Measurements from ENCODE around the gene ZCCHC10. TPM values are rescaled to one million over a fixed set of nuclear protein-coding genes. Genes with fewer than 3 reads are reported as not detected.

The ZCCHC10 gene
- total and polyA plus RNA-seq, 9 of the 15 experiments (the other 6 are each of a cell fraction or from before 2014, with no cell fraction given), result 11.9 to 146 (median 51.8) TPM

DNA sequence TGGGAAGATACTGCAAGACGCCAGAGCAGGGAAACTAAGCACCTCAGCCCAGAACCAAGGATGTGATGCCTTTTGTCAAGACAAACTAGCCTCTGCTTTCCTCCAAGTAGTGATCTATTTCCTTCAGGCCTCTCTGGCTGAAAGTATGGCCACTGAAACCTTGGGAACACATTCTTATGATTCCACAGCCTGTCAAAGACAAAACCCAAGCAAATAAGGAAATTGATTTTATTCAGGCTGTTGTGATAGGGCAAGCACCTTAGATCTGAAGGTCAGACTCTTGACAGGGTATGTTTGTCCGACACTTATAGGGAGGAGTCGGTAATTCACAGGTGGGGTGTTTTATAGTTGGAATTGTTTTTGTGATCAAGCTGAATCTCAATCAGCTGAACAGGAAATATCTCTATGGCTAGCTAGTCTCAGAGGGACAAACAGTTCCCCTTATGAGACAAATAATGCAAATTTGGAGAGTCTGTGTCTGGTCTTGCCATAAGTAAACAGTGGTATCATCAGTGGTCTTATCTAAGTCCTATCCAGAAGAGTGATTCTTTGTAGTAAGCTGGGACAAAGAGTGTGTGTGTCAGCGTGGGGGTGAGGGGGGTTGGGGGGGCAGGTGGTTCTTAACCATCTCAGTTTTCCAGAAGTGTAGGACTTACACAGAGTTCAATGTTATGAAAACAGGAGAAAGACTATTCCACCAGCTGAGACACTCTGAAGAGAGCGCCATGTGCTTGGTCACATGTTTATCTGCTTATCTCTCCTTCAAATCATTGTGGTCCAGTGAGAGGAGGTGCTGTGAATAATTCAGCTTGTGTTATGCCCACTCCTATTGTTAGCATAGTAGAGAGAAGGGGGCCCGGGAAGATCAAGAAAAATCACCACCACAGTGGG lies 6.7 kb upstream of the ZCCHC10 start (continued):
- TF ChIP-seq, protein P1, sequence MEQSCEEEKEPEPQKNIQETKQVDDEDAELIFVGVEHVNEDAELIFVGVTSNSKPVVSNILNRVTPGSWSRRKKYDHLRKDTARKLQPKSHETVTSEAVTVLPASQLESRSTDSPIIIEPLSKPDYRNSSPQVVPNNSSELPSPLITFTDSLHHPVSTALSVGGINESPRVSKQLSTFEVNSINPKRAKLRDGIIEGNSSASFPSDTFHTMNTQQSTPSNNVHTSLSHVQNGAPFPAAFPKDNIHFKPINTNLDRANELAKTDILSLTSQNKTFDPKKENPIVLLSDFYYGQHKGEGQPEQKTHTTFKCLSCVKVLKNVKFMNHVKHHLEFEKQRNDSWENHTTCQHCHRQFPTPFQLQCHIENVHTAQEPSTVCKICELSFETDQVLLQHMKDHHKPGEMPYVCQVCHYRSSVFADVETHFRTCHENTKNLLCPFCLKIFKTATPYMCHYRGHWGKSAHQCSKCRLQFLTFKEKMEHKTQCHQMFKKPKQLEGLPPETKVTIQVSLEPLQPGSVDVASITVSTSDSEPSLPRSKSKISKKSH (CRISPR knock-in tag; IDR thresholded peaks at IDR 0.05), result no peak
- no peak for TF ChIP-seq HCFC1 (IDR thresholded peaks at IDR 0.05; ENCODE audit: low read depth, low read length)
- TF ChIP-seq, protein P2, sequence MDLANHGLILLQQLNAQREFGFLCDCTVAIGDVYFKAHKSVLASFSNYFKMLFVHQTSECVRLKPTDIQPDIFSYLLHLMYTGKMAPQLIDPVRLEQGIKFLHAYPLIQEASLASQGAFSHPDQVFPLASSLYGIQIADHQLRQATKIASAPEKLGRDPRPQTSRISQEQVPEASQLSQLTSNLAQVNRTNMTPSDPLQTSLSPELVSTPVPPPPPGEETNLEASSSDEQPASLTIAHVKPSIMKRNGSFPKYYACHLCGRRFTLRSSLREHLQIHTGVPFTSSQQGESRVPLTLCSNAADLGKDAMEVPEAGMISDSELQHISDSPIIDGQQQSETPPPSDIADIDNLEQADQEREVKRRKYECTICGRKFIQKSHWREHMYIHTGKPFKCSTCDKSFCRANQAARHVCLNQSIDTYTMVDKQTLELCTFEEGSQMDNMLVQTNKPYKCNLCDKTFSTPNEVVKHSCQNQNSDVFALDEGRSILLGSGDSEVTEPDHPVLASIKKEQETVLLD (IDR thresholded peaks at IDR 0.05), result no peak
- TF ChIP-seq, protein P3, sequence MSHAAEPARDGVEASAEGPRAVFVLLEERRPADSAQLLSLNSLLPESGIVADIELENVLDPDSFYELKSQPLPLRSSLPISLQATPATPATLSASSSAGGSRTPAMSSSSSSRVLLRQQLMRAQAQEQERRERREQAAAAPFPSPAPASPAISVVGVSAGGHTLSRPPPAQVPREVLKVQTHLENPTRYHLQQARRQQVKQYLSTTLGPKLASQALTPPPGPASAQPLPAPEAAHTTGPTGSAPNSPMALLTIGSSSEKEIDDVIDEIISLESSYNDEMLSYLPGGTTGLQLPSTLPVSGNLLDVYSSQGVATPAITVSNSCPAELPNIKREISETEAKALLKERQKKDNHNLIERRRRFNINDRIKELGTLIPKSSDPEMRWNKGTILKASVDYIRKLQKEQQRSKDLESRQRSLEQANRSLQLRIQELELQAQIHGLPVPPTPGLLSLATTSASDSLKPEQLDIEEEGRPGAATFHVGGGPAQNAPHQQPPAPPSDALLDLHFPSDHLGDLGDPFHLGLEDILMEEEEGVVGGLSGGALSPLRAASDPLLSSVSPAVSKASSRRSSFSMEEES (CRISPR knock-in tag; IDR thresholded peaks at IDR 0.05), result peak; percentile 46
- TF ChIP-seq, protein P4, sequence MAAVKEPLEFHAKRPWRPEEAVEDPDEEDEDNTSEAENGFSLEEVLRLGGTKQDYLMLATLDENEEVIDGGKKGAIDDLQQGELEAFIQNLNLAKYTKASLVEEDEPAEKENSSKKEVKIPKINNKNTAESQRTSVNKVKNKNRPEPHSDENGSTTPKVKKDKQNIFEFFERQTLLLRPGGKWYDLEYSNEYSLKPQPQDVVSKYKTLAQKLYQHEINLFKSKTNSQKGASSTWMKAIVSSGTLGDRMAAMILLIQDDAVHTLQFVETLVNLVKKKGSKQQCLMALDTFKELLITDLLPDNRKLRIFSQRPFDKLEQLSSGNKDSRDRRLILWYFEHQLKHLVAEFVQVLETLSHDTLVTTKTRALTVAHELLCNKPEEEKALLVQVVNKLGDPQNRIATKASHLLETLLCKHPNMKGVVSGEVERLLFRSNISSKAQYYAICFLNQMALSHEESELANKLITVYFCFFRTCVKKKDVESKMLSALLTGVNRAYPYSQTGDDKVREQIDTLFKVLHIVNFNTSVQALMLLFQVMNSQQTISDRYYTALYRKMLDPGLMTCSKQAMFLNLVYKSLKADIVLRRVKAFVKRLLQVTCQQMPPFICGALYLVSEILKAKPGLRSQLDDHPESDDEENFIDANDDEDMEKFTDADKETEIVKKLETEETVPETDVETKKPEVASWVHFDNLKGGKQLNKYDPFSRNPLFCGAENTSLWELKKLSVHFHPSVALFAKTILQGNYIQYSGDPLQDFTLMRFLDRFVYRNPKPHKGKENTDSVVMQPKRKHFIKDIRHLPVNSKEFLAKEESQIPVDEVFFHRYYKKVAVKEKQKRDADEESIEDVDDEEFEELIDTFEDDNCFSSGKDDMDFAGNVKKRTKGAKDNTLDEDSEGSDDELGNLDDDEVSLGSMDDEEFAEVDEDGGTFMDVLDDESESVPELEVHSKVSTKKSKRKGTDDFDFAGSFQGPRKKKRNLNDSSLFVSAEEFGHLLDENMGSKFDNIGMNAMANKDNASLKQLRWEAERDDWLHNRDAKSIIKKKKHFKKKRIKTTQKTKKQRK (IDR thresholded peaks at IDR 0.05; ENCODE audit: borderline replicate concordance, low read depth, low read length), result no peak
- peak; percentile 25 for TF ChIP-seq DACH1 (IDR thresholded peaks at IDR 0.05; ENCODE audit: partially characterized antibody)
- no peak for TF ChIP-seq NFIX (CRISPR knock-in tag; IDR thresholded peaks at IDR 0.05; ENCODE audit: low read depth)
- TF ChIP-seq ELF1 (tag; IDR thresholded peaks at IDR 0.05), result no peak
- TF ChIP-seq SAFB (IDR thresholded peaks at IDR 0.05; ENCODE audit: borderline replicate concordance, low read depth, low read length), result no peak
- no peak for TF ChIP-seq ZFPM2 (CRISPR knock-in tag; IDR thresholded peaks at IDR 0.05)
- TF ChIP-seq ZNF668 (CRISPR knock-in tag; IDR thresholded peaks at IDR 0.05), result 0 out of 2 replicates have a peak, but pooled peaks have one; percentile 9
- TF ChIP-seq, protein P5, sequence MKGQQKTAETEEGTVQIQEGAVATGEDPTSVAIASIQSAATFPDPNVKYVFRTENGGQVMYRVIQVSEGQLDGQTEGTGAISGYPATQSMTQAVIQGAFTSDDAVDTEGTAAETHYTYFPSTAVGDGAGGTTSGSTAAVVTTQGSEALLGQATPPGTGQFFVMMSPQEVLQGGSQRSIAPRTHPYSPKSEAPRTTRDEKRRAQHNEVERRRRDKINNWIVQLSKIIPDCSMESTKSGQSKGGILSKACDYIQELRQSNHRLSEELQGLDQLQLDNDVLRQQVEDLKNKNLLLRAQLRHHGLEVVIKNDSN (CRISPR knock-in tag; IDR thresholded peaks at IDR 0.05), result peak; percentile 65
- no peak for TF ChIP-seq NR4A1 (CRISPR knock-in tag; IDR thresholded peaks at IDR 0.05)
- TF ChIP-seq NR4A1 (tag; IDR thresholded peaks at IDR 0.05), result no peak
- TF ChIP-seq JUN (IDR thresholded peaks at IDR 0.05; ENCODE audit: borderline replicate concordance, low read depth, low read length), result no peak
- TF ChIP-seq JUN (CRISPR knock-in tag; IDR thresholded peaks at IDR 0.05; ENCODE audit: borderline replicate concordance), result no peak
- peak; percentile 57 for TF ChIP-seq DPF2 (IDR thresholded peaks at IDR 0.05)
- no peak for TF ChIP-seq NR2C2 (CRISPR knock-in tag; IDR thresholded peaks at IDR 0.05)
- no peak for TF ChIP-seq NR2C2 (tag; IDR thresholded peaks at IDR 0.05)
